Measurements from ENCODE around the gene ACVR1B. TPM values are rescaled to one million over a fixed set of nuclear protein-coding genes. Genes with fewer than 3 reads are reported as not detected.
A peak's percentile ranks its signal among the peaks of the same experiment; 100 is the strongest.

The ACVR1B gene
- total RNA-seq, 1 donor from 2014 or later: 8.5 TPM

DNA sequence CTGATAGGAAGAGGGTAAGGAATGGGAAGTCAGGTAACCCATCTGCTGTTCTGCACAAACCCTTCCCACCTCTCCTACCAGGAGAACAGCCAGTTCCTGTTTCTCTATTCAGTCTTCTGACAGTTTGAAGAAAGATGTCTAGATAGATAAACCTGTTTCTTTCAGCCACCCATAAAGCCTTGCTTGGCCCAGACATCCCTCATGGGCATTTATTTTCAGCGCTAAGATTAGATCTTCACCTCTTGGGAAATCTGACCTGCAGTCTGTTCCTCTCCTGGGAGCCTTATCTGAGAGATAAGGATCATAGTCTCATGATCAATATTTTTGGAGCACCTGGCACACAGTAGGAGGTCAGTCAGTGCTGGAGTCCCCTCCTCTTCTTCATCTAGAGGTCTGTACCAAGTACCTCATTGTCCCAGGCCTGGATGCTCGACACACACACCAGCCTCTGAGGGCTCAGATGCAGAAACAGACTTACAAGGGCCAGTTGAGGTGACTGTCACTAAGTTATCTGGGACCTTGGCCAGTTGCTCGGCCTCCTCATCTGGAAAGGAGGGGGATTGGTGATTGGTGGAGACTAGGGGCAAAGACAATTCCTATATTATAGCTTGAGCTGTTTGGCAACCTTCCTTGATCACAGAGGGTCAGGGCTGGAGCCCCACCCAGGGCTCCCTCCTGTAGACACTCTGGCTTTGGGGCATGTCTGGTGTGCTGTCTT, 26.0 kb upstream of the ACVR1B start:
- Histone ChIP-seq H3K27ac (replicated peaks) (peak overlapping the region; percentile 70), H3K9me3 (replicated peaks) (no peaks in the 10 kb centered on the region), H3K27me3 (ENCODE audit: low read depth) (no peaks in the 10 kb centered on the region), H3K4me3 (no peak overlapping the region), H3K4me1 (peaks cover 55% of the 10 kb centered on the region), H3K36me3 (no peaks in the 10 kb centered on the region)
- intact Hi-C loops (cut with micrococcal nuclease): no loop called here
- no peak for DNase-seq
- TF ChIP-seq CTCF (IDR thresholded peaks at IDR 0.05; ENCODE audit: borderline replicate concordance): no peak

- Histone ChIP-seq H3K27me3 (ENCODE audit: low read depth) (no peaks in the 10 kb centered on the region), H3K4me3 (no peak overlapping the region), H3K36me3 (no peaks in the 10 kb centered on the region), H3K27ac (replicated peaks) (peak overlapping the region; percentile 70), H3K4me1 (peaks cover 55% of the 10 kb centered on the region), H3K9me3 (replicated peaks) (no peaks in the 10 kb centered on the region)
- TF ChIP-seq CTCF (IDR thresholded peaks at IDR 0.05; ENCODE audit: borderline replicate concordance): no peak
- DNase-seq: no peak
- intact Hi-C loops (cut with micrococcal nuclease): no loop called here
Measured at GRCh38 chr12:51926064-51926632, 25.4 kb upstream of the ACVR1B start.

DNA sequence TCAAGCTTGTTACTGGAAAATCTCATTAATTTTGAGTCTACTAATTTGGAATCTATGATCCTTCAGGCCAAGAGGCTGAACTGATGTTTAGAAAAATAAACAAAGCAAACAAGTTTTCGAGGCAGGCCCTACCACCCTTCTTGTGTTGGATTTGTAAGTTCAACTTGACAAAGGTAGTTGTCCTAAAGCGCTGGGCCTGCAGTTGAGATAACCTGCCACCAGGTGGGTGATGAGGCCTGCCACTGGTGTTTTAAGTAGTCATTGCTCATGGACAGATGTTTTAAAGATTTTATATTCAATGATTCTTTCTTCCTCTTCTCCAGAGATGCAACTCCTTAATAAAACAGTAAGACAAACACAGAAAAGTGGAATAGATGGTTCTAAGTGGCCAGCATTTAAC, 24.8 kb upstream of the ACVR1B start:
- peak overlapping the region; percentile 70 for H3K27ac ChIP-seq (replicated peaks)
- no peak for DNase-seq
- no peaks in the 10 kb centered on the region for H3K9me3 ChIP-seq (replicated peaks)
- no peak overlapping the region for H3K4me3 ChIP-seq
- no peaks in the 10 kb centered on the region for H3K36me3 ChIP-seq
- intact Hi-C loops (cut with micrococcal nuclease): no loop called here
- no peaks in the 10 kb centered on the region for H3K27me3 ChIP-seq (ENCODE audit: low read depth)
- peaks cover 53% of the 10 kb centered on the region for H3K4me1 ChIP-seq
- TF ChIP-seq CTCF (IDR thresholded peaks at IDR 0.05; ENCODE audit: borderline replicate concordance): peak; percentile 44

GRCh38 chr12:51932218-51933076, 19.1 kb upstream of the ACVR1B start:
- no peak for DNase-seq

More at GRCh38 chr12:51932218-51933076, 19.1 kb upstream of the ACVR1B start:
- intact Hi-C loops (cut with micrococcal nuclease): no loop called here
- H3K9me3 ChIP-seq (replicated peaks): no peaks in the 10 kb centered on the region
- no peak for TF ChIP-seq CTCF (IDR thresholded peaks at IDR 0.05; ENCODE audit: borderline replicate concordance)
- H3K4me3 ChIP-seq: no peak overlapping the region
- peaks cover 10% of the 10 kb centered on the region for H3K4me1 ChIP-seq
- no peaks in the 10 kb centered on the region for H3K36me3 ChIP-seq
- no peak overlapping the region for H3K27ac ChIP-seq (replicated peaks)
- H3K27me3 ChIP-seq (ENCODE audit: low read depth): no peaks in the 10 kb centered on the region

All from left ventricle myocardium inferior (tissue), 1 donor.